ENCODE results near the gene GPR61.

- no peak for TF ChIP-seq CTCF (IDR thresholded peaks at IDR 0.05; ENCODE audit: insufficient read depth, low read length, poor library complexity, severe bottlenecking)
- TF ChIP-seq EZH2phosphoT487 (conservative IDR thresholded peaks at IDR 0.05; ENCODE audit: low read length) = no peak
Measured at GRCh38 chr1:109531826-109532364, 7.8 kb upstream of the GPR61 start.

All from SU-DHL-6 (cell line).